Stimulated activated CD4-positive, alpha-beta T cell treated with anti-CD3 and anti-CD28 coated beads, Interleukin-2, amount 100 ng/mL, for 48 hours (primary cell): ENCODE measurements around the gene GPR21.

Source experiments
- DNase-seq, 2 donors: peaks; one replicate each; pipeline ENCODE4 v3.0.0-alpha.2; 2020

The GPR21 gene

DNA sequence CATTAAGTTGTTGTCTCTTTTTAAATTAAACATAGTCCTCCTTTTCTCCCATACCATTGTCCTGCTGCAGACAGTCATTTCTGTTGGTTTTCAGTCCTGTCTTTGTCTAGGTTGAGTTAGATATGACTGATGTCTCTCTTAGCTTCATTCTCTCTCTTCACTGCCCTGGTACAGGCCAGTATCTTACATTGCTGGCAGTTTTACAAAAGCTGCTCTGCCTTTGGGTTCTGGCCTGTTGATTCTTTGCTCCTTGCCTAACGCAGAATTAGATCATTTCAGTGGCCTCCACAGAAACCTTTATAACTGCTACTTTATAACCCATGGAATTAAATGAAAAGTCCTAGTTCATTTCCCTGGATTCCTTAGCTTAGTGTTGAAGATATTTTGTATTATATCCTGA is 33.7 kb downstream of the GPR21 start:
- no peak for DNase-seq

GRCh38 chr9:123069010-123069481 is 35.6 kb downstream of the GPR21 start:
- DNase-seq: no peak

DNA sequence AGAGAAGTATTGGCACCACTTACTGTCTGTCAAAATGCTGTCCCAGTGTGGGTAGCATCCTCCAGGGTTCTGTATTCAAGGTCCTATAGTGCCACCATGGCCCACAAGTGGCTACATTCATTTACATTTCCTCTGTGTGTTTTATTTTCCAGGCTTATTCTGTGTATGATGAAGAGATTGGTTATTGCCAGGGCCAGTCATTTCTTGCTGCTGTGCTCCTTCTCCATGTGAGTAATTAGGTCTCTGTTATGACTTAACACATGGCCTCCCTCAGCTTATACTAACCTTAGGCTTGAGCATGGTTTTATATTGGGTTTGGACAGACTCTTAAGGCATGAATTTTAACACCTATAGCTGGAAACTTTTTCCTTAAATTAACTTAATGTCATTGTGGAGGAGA is 36.7 kb downstream of the GPR21 start:
- DNase-seq: no peak

- DNase-seq: no peak
Measured at GRCh38 chr9:123072407-123072995, 39.0 kb downstream of the GPR21 start.

DNA sequence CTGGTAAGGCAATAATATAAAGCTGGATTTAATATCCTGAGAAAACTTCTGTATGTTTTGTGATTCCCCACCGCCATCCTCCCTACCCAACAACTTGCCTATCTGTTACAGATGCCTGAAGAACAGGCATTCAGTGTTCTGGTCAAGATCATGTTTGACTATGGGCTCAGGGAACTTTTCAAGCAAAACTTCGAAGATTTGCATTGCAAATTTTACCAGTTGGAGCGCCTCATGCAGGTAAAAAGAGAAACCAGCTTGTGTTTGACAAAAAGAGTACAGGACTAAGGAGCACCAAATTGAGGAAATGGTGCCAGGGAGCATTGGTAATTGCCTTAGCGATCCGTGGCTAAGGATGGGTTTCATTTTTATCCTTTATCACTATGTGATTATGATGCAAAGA is 40.0 kb downstream of the GPR21 start:
- DNase-seq: no peak

- DNase-seq: no peak
Measured at GRCh38 chr9:123073991-123074422, 40.5 kb downstream of the GPR21 start.

DNA sequence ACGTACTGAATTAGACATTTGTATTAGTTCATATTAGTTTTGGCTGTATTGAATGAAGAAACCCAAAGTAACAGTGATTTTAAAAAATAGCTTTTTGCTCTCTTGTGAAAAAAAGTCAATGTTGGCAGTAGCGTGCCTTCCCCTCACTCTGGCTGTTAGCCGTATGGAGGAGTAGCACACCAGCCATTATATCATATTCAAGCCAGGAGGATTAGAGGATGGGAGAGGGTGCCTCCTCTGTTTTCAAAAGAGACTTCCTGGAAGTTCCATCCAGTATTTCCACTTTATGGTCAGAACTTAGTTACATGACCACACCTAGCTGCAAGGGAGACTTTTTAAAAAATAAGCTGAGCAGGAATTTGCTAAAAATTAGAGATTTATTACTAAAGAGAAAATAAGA is 41.2 kb downstream of the GPR21 start:
- DNase-seq: no peak

- no peak for DNase-seq
Measured at GRCh38 chr9:123080444-123080843, 47.0 kb downstream of the GPR21 start.

- no peak for DNase-seq
Measured at GRCh38 chr9:123081824-123082223, 48.4 kb downstream of the GPR21 start.

DNA sequence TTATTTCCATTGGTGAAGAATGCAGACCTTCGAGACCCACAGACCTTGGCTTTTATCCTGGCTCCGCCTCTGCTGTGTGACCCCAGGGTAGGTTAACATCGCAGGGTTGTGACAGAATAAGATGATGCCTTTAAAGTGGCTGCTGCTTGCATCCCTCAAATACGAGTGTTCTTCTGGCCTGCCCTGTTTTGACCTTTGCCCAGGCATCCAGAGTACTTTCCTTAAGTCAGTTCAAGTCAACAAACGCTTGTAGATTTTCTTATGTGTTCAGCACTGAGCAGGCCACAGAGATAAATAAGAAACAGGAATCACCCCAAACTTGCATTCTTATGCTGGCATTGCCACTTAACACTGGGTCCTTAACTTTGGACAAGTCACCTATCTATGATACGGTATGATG is 50.2 kb downstream of the GPR21 start:
- no peak for DNase-seq

DNA sequence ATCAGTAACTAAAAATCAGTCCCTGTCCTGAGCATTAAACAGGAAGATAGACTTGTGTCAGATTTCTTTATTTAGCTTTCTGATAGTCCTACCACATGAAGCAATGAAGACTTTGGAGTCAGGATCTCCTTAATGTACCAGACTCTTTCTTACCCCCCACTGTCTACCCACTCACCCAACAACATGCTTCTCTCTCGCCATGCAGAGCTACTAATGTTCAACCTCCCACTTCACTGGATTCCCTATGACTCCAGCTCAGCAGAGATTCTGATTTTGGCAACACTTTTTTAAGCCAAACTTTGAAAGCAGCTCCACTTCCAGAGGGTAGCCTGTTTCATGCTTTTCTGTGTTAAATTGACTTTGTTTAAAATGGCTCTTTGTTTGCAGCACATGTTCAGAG is 50.8 kb downstream of the GPR21 start:
- DNase-seq: no peak
